NCI-H1436 (cell line): ENCODE results near the gene MYO3B.
A peak's percentile ranks its signal among the peaks of the same experiment; 100 is the strongest.
"Not testable (repeated sequence)": the region's sequence is repeated elsewhere in the genome, so short reads cannot be mapped to it uniquely, and the experiment has no call there.

Experiments used
- DNase-seq: peaks from one replicate; lab custom pipeline; 2025; lab: John Stamatoyannopoulos, UW

Gene MYO3B

DNA sequence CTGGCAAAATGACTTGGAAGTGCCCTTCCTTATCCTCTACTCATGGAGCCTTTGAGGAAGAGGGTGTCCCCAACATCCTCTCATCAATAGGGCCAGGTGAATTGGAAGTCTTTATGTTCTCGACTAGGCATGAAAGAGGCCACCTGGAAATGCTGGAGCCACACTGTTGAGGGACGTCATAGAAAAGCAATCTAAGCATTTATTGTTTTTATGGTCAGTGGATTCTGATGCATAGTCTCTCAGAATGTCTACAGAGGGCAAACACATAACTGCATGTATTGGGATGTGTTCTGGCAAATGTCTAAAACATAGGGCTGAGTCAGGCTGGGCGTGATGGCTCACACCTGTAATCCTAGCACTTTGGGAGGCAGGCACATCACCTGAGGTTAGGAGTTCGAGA lies 290.6 kb downstream of the MYO3B start:
- DNase-seq = no peak

GRCh38 chr2:170472498-170472897 lies 294.6 kb downstream of the MYO3B start:
- not testable (repeated sequence) for DNase-seq

DNA sequence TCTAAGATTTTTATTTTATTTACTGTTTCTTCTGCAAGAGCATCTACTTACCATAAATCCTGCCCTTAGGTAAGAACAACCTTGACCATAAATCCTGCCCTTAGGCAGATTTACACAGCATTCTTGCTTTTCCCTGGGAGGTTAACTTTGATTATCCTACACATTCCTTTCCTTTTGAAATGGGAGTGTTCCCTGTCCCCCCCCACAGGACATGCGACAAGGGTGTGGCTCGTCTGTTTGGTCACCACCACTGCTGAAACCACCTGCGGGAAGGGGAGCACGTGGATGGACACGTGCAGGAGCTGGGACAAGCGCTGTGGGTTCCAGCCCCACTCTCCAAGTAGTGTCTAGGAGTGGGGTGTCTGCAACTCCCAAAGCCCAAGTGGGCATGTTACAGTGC lies 297.9 kb downstream of the MYO3B start:
- no peak for DNase-seq

GRCh38 chr2:170477630-170478029 lies 299.7 kb downstream of the MYO3B start:
- no peak for DNase-seq

DNA sequence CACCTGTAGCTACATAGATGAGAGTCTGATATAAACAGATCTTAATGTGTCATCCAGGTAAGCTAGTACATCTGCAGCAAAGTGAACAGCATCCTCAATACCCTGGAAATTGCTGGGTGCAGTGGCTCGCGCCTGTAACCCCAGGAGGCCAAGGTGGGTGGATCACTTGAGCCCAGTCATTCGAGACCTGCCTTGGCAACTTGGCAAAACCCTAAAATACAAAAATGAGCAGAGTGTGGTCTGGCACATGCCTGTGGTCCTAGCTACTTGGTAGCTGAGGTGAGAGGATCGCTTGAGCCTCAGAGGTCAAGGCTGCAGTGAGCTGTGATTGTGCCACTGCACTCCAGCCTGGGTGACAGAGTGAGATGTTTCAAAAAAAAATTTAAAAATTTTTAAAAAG lies 303.3 kb downstream of the MYO3B start:
- DNase-seq = no peak

- DNase-seq = no peak
These were observed 306.6 kb downstream of the MYO3B start for GRCh38 chr2:170484552-170484951.

GRCh38 chr2:170485254-170486026 lies 307.5 kb downstream of the MYO3B start:
- no peak for DNase-seq

- DNase-seq = no peak
These were observed 308.8 kb downstream of the MYO3B start for GRCh38 chr2:170486730-170487129.

DNA sequence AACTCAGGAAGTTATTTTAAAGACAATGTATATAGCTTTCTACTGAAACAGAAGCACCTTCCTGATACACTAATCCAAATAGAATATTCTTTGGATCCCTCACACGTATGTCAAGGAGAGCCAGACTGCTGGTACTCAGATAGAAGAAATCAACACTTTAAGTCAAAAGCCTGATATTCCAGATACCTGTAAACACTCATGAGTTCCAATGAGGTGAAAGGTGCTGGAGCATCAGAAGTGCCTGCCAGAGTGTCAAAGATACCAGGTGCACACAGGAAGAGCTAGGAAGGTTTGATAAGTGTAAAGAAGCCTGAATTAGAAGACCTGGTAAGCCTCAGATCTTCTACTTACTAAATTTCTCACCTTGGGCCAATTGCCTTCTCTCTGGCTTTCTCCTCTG lies 310.9 kb downstream of the MYO3B start:
- no peak for DNase-seq

DNA sequence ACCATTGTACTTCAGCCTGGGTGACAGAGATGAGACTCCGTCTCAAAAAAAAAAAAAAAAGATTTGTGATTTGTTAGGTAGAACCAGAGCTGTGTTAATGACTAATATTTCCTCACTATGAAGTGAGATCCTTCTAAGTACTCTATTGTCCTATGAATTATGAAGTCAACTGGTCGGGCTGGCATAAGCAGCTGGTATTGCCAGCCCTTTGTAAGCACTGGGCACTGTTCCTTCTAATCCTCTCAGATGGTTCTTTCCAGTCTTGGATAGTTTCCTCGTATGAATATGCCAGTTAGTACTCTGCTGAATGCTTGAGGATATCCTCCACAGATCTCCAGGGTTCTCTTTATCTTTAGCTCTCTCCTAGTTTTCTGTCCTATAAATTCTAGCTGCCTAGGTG lies 314.1 kb downstream of the MYO3B start:
- no peak for DNase-seq

- no peak for DNase-seq
These were observed 315.6 kb downstream of the MYO3B start for GRCh38 chr2:170493426-170494097.

- no peak for DNase-seq
These were observed 317.9 kb downstream of the MYO3B start for GRCh38 chr2:170495896-170496295.

DNA sequence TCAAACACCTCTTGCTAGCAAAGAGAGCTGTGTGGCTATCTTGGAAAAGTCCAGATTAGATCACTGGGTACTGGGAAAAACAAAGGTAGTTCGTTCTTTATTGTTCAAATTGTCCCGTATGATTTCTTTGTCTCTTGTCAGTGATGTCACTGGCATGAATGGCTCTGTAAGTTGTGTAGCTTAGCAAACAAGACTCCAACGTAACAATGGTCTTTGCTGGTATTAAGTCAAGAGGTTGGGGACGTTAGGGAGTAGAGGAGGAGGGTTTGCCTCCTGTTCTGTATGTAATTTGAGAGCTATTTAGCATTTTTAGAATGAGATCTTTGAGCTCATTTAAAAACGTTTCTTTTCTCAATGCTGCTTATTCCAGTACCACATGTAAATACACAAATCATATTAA lies 320.7 kb downstream of the MYO3B start:
- peak; percentile 72 for DNase-seq

DNA sequence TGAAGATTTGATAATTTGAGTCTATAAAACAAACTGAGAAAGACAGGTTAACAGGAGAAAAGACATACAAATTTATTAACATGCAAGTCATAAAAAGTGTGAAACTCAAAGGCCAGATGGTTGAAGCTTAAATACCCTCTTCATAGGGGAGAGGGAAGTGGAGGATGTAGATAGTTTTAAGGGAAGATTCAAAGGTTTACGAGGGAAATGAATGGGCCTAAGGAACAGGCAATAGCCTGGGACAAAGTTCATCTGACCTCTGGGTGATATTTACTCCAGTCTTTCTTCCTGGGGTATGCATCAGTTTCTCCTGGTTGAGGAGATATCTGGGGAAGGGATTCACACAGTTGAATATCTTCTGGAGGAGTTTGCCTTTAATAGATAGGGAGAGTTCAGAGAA lies 322.2 kb downstream of the MYO3B start:
- no peak for DNase-seq

GRCh38 chr2:170500770-170501169 lies 322.8 kb downstream of the MYO3B start:
- no peak for DNase-seq

GRCh38 chr2:170501421-170502043 lies 323.6 kb downstream of the MYO3B start:
- DNase-seq = no peak

- DNase-seq = no peak
These were observed 324.6 kb downstream of the MYO3B start for GRCh38 chr2:170502361-170503130.

DNA sequence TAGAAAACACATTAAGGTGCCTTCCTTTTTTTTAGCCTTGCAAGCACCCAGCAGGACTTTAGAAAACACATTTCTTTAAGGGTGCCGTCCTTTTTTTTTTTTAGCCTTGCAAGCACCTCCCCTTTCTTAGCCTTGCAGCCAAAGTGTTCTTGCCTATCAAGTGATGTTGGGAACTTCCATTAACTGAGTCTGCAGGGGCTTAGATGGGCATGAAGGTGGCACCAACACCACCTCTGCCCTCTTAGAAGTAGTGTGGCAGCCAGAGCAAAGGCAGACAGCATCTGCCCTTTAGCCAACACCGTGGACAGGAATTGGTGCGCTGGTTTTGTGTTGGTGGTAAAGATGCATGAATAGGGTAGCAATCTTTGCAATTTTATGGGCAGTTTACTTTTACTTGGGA lies 325.6 kb downstream of the MYO3B start:
- DNase-seq = no peak

DNA sequence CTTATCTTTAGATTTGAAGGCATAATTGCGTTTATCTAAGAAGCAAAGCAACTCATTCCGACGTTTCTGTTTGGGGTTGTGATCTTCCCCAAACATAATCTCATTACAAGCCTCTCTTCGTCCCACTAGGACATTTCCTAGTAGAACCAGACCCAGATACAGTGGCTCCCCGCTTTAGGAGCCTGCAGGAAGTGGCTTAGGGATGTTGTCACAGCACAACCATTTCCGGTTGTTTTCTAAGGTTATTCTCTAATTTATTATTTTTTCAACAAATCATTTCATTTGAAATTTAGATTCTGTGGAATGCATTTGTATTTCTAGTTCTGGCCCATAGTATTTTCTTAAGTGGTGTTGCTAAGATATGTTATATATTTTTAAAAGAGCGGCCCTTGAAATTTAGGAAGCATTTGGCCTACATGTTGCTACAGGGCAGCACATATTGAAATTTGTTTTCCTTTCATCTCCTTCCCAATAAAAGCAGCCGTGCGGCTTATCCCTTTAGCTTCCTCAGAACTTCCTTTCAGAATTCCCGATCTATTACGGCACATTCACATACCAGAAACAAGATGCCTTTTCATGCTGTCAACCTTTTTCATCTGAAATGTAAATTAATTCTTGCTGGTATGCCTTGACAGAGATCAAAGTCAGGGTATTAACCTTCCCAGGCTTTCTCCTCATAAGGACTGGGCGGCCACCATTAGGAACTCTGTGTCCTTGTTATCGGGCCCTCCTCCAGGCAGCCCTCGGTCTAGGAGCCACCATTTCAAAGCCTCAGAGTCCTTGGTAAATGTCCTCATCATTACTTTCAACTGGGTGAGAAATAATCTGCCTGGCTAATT lies 326.2 kb downstream of the MYO3B start:
- no peak for DNase-seq

DNA sequence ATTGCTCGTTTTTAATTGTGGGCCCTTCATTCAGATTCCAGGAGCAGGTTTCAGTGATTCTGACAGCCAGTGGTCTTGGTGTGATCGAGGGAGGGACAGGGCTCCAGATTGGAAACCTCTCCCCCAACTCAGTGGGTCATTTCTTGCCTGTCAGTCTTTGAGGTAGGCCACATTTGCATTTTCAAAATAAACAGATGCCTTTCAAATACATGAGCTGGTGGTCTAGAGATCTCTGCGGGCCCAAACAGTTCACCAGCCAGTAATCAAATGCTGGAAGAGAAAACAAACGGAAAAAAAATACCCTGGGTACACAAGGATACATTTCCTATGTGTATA lies 326.8 kb downstream of the MYO3B start:
- no peak for DNase-seq

- DNase-seq = no peak
These were observed 327.8 kb downstream of the MYO3B start for GRCh38 chr2:170505631-170506275.
